Epithelial cell of esophagus (primary cell): ENCODE measurements around the gene KCNC3.
A peak's percentile ranks its signal among the peaks of the same experiment; 100 is the strongest.

Experiments used
- DNase-seq: peaks from one replicate; pipeline ENCODE4 v3.0.0; 2010; ENCODE audit warnings: low read depth
- H3K4me3 ChIP-seq: 2 replicates; pipeline ENCODE4 v1.5.1; 2011; ENCODE audit warnings: mild to moderate bottlenecking, low read length, control low read depth
- TF ChIP-seq, protein P1 (sequence below): IDR thresholded peaks from 2 replicates; pipeline ENCODE4 v1.5.1; 2011; ENCODE audit warnings: low read depth, mild to moderate bottlenecking, low read length, control low read depth, inconsistent platforms; ENCODE audit not compliant: insufficient read depth; ENCODE audit errors: missing control alignments

KCNC3 gene

DNA sequence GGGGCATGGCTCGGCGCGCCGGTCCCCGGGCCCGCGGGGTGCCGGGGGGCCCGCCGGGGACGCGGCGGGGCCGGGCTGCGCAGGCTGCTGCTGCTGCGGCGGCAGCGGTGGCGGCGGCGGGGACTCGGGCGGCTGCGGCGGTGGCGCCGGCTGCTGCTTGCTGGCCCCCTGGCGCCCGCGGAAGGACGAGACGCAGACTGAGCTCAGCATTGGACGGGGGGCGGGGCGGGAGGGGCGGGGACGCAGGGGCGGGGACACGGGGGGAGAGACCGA, 368 bp downstream of the KCNC3 start:
- H3K4me3 ChIP-seq: no peak overlapping the region
- no peak for DNase-seq
- TF ChIP-seq, protein P1, sequence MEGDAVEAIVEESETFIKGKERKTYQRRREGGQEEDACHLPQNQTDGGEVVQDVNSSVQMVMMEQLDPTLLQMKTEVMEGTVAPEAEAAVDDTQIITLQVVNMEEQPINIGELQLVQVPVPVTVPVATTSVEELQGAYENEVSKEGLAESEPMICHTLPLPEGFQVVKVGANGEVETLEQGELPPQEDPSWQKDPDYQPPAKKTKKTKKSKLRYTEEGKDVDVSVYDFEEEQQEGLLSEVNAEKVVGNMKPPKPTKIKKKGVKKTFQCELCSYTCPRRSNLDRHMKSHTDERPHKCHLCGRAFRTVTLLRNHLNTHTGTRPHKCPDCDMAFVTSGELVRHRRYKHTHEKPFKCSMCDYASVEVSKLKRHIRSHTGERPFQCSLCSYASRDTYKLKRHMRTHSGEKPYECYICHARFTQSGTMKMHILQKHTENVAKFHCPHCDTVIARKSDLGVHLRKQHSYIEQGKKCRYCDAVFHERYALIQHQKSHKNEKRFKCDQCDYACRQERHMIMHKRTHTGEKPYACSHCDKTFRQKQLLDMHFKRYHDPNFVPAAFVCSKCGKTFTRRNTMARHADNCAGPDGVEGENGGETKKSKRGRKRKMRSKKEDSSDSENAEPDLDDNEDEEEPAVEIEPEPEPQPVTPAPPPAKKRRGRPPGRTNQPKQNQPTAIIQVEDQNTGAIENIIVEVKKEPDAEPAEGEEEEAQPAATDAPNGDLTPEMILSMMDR: no peak

DNA sequence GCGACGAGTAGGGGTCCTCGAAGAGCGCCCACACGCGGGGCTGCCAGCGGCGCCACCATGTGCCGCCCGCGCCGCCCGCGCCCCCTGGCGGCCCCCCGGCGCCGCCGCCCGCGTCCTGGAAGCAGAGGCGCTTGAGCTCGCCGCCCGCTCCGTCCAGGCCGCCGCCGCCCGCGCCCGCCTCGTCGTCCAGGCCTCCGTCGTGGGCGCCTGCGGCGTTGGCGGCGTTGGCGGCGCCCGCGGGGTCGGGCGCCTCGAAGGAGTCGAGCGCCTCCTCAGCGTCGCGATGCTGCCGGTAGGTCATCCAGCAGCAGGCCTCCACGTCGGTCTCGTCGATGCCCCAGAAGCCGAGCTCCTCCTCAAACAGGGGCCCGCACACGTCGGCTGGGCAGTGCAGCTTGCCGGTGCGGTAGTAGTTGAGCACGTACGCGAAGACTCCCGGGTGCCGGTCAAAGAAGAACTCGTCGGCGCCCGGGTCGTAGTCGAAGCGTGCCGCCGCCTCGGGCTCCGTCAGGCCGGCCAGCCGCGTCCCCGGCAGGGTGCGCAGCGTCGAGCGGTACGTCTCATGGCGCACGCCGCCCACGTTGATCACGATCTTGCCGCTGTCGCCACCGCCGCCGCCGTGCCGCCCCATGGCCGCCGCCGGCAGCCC, 829 bp downstream of the KCNC3 start:
- H3K4me3 ChIP-seq: no peak overlapping the region
- no peak for DNase-seq
- TF ChIP-seq, protein P1: no peak

DNA sequence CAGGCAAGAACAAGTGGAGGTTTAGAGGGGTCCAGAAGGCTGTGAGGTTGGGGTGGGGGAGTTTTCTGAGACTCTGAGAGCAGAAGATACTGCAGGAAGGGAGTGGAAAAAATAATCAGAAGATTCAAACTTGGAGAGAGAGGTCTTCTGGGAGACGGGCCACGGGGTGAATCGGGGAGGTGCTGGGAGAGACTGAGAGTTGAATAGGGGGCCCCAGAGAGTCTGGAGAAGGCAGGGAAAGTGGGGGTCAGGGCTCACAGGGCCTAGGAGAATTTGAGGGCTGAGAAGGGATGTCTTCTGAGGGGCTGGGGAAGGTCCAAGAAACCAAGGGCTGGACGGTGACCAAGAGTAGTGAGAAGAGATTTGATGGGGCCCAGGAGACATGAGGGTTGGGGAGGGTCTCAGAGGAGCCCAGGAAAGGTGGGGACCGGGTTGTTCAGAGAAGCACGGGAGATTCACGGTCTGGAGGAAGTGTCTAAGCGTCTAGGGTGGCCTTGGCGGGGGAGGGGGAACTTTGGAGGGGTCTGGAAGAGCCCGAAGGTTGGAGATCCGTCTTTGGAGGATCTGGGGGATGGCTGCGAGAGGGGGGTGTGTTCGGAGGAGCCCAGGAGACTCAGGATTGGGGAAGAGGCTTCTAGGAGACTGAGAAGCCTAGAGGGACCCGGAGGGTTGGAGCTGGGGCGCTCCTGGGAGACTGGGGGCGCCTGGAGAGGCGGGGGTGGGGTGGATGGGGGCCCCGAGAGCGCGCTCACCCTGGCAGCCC, 1.5 kb downstream of the KCNC3 start:
- H3K4me3 ChIP-seq: no peak overlapping the region
- TF ChIP-seq, protein P1: no peak
- DNase-seq: no peak

DNA sequence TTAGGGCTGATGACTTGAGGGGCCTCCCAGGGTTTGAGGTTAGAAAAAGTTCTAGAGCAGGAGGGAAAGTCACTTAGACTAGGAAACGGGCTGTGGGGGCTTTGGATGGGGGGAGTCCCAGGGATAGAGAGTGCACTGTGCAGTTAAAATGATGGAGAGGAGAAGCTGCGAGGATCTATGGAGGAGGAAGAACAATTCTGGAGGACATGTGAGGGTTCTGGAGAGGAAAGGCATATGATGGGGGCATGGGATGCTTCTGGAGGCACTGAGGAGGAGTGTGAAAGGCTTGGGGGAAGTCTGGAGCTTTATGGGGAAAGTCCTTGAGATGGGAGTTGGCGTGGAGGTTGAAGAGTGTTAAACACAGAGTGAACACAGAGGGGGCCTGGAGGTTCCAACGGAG, 2.2 kb downstream of the KCNC3 start:
- DNase-seq: no peak
- no peak overlapping the region for H3K4me3 ChIP-seq
- TF ChIP-seq, protein P1: no peak

DNA sequence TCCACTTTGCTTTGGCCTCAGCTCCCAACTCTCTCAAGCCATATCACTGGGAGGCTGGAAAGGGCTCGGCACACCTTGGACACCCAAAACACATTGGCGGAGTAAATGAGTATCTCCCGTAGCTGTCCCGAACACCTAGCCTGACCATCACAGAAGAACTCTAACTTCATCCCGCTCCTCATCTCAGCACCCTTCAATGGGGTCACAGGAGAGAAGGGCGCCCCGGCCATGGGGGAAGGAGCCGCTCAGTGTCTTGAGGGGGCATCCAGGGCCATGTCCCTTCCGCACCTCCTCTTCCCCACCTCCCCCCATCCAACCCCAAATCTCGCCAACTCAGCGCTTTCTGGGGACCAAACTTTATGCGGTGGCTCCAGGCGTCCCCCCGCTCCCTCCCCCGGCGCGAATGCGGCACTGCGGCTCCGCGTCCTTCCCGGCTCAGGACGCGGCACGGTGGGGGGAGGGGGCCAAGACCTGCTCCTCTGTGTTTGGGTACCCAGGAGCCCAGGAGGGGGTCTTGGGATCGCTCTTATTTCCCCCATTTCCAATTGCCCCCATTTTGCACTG, 3.0 kb downstream of the KCNC3 start:
- TF ChIP-seq, protein P1: no peak
- H3K4me3 ChIP-seq: no peak overlapping the region
- DNase-seq: no peak

DNA sequence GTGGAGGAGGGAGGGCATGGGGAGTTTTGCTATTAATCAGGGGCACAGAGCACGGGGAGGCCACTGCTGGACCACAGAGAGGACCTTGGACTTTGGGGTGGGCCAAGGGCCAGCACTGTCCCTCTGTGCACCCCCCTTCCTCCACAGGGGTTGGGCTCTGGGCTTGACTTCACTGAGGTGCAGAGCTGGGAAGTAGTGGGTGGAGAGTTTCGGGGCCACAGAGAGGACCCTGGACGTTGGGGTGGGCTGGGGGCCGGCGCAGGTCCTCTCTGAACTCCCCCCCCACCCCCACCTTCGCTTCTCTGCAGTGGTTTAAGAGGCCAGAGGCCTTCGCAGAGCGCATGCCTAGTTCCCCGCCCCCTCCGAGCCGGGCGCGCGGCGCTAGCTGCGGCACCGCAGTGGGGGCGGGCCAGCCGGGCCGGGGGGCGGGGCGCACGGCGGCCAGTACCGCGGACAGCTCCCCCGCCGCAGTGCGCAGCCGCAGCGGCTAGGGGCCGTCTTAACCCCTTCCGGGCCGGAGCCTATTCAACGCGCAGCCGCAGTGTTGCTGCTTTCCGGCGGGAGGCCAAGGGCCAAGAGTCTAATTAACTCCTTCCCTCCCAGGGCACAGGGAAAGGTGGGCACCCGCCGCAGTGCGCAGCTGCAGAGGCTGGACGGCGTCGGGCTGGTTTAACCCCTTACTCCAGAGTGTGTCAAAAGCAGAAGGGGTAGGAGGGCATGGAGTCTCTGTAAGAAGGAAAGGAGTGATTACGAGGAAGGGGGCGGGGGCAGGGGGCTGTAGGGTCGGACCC, 3.7 kb downstream of the KCNC3 start:
- DNase-seq: peak; percentile 33
- TF ChIP-seq, protein P1: no peak
- H3K4me3 ChIP-seq: no peak overlapping the region
